GM19025 (cell line): ENCODE results near the gene ALPG.
"Not testable (repeated sequence)": the region's sequence is repeated elsewhere in the genome, so short reads cannot be mapped to it uniquely, and the experiment has no call there.

ENCODE experiments used
- ATAC-seq: cut with Tn5 transposase; IDR thresholded peaks from one replicate; pipeline ENCODE4 v1.9.1; 2021; ENCODE audit warnings: mild to moderate bottlenecking, low read depth, moderate library complexity; ENCODE audit not compliant: unreplicated experiment

The ALPG gene

DNA sequence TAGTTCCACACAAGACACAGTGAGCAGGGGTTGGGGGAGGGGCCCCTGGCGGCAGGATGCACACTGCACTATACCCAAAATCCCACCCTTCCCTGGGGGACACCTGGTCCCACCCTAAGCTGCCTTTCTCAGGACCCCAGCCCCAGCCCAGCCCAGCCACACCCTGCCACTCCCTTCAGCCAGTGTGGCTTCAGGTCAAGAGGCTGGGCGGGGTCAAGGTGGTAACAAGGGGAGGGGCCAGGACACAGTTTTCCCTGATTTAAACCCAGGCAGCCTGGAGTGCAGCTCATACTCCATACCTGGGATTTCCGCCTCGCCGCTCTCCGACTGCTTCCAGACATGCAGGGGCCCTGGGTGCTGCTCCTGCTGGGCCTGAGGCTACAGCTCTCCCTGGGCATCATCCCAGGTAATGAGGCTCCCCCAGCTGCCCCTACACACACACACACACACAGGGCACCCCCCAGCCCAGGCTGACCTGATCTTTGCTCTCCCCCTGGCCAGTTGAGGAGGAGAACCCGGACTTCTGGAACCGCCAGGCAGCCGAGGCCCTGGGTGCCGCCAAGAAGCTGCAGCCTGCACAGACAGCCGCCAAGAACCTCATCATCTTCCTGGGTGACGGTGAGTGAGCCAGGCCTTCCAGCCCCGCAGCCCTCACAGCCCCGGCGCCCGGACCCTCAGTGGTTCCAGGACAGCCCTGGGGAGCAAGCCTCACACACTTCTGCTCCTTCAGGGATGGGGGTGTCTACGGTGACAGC is at the start of gene ALPG:
ALPG (plus strand) TSS at position 289 of the 755 bp plus-strand sequence; CDS start at position 340, 51 bp downstream.
- no peak for ATAC-seq

GRCh38 chr2:232361646-232362045 is 45.0 kb upstream of the ALPG start:
- no peak for ATAC-seq

DNA sequence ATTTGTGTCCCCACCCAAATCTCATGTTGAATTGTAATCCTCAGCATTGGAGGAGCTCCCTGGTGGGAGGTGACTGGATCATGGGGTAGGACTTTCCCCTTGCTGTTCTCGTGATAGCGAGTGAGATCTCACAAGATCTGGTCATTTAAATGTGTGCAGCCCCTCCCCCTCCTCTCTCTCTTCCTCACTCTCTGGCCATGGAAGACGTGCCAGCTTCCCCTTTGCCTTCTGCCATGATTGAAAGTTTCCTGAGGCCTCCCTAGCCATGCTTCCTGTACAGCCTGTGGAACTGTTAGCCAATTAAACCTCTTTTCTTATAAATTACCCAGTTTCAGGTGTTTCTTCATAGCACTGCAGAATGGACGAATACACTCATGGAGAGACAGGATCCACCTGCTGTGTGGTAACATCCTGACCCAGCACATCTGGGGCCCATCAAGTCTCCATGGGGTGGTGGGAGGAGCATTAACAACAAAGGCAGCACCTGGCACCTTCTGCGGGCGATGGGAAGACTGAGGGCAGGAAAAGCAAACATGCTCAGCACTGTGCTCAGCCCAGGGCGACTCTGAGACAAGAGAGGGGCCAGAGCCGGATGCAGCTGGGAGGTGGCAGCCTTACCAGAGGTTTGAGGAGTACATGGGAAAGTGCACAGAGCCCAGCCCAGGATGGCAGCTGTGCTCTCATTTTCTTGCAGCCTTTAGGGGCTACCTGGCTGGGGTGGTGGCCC is 44.3 kb upstream of the ALPG start:
- no peak for ATAC-seq

GRCh38 chr2:232363064-232363783 is 43.4 kb upstream of the ALPG start:
- not testable (repeated sequence) for ATAC-seq

DNA sequence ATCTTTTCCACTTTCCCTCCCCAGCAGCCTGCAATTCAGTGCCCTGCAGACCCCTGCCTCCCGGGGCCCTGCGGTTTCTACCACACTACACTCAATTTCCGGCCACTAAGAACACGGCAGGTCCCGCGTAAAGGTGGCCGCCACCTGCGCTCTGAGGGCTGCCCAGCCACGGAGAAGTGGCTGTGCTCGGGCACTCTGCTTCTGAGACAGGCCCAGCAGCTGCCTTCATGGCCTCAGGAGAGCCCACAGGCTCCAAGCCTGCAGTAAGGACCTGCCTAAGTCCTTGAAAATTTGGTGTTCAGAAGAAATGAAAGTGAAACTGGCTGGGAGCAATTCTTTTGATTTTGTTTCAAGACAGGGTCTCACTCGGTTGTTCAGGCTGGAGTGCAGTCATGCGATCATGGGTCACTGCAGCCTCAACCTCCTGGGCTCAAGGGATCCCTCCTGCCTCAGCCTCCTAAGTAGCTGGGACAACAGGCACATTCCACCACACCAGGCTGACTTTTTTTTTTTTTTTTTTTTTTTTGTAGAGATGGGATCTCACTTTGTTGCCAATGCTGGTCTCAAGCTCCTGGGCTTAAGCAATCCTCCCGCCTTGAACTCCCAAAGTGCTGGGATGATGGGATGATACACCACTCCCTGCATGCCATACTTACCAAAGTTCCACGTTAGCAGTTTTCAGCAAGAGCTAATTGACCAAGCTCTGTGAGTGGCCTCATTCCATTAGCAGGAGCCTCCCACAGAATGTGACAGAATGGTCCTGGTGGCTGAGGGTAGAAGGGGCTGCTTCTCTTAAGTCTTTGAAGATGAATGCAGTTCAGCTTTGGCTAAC is 42.6 kb upstream of the ALPG start:
- ATAC-seq = no peak

DNA sequence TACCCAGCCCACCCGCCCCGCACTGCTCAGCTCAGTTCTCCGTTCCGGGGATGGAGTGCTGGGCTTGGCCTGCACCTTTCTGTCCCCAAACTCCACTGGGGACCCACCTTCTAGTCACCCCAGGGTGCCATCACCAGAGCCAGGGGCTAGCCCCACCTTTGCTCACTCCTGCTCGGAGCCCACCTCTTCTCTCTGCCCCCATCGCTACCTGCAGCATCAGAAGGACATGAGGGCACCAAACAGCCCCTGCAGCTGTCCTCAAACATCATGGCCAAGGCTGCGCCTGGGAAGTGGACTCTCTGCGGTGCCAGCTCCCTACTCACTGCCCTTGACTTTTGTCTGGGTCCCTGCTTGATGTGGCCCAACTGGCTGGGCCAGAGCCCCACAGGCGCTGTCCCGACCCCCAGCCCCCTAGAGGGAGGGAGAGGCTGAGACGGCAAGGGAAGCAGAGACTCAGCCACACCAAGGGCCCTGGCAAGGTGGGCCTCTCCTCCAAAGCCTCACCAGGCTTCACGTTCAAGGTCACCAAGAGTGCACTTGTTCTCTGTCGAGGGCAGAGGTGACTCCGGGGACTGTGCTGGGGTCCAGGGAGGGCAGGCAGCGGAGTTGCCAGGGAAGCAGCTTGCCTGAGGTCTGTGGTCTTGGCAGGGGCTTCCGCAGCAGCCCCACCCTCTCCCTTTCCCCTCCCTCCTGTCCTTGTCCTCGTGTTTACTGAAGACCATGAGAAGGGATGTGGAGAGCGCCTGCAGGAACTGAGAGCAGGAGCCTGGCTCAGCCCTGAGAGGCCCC is 41.6 kb upstream of the ALPG start:
- ATAC-seq = not testable (repeated sequence)

DNA sequence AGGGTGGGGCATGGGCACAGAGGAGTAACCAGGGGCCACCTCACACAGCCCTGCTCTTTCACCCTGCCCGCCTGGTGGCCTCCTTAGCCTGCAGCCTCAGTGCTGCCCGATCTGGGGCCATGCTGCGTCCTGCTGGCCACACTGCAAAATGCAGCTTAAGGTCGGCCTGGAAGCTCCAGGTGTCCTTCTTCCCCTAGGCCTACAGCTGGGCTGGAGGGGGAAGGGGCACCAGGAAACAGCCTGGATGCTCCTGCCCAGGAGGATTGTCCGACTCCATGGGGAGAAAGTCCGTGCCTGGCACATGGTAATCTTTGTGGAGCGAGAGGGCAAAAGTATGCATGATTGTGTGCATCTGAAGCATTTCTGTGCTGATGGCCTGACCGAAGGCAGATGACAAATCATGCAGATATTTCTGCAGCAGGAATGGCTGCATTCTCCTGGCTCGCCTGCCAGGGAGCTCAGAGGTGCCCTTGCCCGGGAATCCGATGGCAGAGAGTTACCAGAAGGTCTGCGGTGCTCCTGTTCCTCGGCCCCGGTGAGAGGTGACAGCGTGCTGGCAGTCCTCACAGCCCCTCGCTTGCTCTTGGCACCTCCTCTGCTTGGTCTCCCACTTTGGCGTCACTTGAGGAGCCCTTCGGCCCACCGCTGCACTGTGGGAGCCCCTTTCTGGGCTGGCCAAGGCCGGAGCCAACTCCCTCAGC is 40.9 kb upstream of the ALPG start:
- no peak for ATAC-seq

GRCh38 chr2:232366461-232366860 is 40.2 kb upstream of the ALPG start:
- ATAC-seq = not testable (repeated sequence)

GRCh38 chr2:232367016-232367415 is 39.6 kb upstream of the ALPG start:
- no peak for ATAC-seq

GRCh38 chr2:232367591-232368233 is 38.9 kb upstream of the ALPG start:
- ATAC-seq = no peak

DNA sequence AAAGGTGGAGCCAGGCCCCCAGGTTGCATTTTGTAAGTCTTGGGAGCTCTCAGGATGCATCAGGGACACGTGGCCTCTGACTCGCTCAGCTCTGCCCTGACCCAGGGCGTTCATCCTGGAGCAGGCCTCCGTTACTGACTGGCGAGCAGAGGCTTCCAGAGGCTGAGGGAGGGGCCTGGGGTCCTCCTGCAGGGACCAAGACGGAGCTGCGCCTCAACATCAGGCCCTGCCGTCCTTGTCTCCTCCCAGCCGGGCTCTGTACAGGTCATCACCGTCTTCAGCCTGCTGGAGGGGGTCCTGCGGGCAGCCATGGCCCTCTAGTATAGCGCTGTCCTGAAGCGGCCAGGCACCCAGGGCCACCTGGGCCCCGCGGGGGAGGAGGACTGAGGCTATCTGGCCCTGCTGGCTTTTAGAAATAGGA is 38.3 kb upstream of the ALPG start:
- ATAC-seq = no peak

- ATAC-seq = no peak
Measured at GRCh38 chr2:232369126-232369951, 37.3 kb upstream of the ALPG start.

DNA sequence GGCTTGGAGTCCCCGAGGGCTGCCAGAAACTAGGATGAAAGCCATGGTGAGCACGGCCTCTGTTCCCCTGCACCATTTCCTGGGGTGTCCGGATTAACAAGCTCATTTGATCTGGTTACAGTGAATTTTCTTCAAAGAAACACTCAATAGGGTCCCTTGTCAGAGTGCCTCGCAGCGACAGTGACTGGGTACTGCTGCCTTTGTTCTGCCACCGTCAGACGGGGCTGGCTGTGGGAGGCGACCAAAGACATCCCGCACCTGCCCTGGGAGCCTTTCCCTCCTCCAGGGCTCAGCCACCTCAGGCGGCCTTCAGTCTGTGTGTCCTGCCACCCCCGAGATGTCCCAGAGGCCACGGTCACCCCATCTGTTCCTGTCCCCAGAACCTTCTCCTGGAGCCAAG is 36.6 kb upstream of the ALPG start:
- ATAC-seq = not testable (repeated sequence)

DNA sequence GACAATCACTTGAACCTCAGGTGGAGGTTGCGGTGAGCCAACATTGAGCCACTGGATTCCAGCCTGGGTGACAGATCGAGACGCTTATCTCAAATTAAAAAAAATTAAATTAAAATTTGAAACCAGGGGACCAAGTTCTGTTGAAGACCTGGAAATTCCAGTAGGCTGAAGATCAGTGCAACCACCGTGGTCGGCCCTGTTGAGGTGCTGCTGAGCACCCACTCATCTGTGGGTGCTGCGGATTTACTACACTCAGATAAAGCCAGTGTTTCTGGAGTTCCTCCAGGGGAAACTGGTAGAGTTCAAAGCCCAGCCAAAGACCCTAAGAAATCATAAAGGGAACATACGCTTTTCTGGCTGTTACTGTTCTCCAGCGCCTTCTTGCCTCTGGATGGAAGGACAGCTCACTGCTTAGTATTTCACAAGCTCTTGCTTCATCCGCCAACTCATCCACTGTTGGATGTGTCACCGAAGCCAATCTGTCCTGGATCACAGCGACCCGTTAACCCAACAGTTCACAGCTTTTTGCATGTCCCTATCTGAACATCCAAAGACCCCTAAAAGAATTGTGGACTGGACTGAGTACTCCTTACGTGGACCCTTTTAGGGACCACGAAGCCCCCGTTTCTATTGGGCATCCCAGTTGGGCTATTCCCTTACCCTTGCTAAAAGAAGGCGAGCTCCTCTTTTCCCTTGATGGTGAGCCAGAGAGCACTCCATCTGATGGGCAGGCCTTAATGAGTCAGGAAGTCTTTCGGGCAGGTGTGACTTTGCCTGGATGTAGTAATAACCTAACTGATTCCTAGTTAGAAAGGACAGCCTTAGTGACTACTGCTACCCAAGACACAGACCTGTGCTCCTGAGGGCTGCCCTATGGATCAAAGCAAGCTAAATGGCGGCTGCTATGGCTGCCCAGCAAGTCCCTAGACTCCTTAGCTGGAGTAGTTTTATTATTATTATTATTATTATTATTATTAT is 34.1 kb upstream of the ALPG start:
- no peak for ATAC-seq

DNA sequence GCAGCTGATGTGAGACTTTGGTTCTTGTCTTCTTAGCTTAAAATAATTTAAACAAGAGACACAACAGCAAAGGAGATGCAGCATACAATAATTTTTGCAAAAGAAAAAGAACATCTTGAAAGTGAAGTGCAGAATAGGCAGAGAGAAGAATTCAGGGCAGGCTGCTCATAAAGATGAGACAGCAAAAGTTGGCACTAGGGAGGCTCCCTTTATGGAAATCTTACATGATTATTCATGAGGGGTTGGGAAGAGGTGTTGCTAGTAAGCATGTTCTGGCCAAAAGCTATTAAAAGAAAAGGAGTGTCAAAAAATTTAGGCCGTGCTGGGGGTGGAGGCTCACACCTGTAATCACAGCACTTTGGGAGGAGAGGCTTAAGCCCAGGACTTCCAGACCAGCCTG is 32.3 kb upstream of the ALPG start:
- ATAC-seq = no peak

GRCh38 chr2:232375164-232375563 is 31.5 kb upstream of the ALPG start:
- no peak for ATAC-seq

DNA sequence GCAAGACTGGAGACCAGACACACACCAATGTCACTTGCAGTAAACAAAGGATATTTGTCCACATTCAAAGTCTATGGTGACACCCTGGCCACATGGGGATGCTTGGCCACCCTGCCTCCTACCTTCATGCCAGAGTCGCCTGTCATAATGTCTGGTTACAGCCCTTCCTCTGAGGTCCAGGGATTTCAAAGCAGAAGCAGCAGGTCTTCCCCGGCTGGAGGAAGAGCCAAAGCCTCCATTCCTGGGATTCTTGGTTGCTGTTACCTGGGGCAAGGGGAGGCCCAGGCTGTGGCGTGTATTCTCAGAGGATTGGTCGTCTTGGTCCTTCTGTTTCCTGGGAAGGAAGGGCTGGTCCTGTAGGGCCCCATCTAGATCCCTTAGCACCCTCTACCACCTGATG is 30.4 kb upstream of the ALPG start:
- ATAC-seq = no peak
